GM21717 (cell line): Measurements from ENCODE around the gene RABIF.
"Not testable (repeated sequence)": the region's sequence is repeated elsewhere in the genome, so short reads cannot be mapped to it uniquely, and the experiment has no call there.

ENCODE experiments used
- ATAC-seq: cut with Tn5 transposase; IDR thresholded peaks from one replicate; pipeline ENCODE4 v1.9.1; 2021; ENCODE audit warnings: mild to moderate bottlenecking, moderate library complexity; ENCODE audit not compliant: unreplicated experiment

Gene RABIF

GRCh38 chr1:202835548-202836072 is 53.3 kb downstream of the RABIF start:
- no peak for ATAC-seq

DNA sequence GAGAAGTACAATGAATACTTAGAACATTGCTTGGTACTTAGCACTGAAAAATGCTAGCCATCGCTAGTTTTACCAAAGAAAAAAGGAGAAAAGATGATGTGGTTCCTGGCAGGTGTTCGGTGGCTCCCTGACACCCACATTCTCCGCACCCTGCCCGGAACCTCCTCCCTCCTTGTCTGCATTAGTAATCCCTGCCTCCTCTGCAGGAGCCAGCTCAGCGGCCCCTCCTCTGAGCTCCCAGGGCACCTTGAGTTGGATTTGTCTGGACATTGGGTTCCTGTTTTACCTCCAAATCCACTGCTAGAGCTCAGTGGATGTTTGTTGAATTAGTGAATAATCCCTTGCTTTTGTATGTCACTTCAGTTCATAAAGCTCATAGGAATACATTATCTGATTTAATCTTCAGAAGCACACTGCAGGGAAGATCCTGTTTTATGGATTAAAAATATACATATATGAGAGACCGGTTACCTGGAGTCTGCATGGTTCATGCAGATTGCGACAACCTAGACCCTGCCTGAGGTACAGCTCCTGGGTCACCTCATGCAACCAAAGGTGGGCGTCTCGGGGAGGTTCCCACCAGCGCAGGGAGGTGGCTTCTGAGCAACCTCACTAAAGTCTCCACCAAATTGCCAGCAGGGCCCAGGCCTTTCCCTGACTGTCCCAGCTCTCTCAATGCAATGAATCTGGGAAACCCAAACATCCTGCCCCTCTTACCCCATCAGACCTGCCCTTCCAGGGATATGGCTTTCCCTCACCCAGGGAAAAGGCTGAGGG is 54.0 kb downstream of the RABIF start:
- ATAC-seq, result no peak

DNA sequence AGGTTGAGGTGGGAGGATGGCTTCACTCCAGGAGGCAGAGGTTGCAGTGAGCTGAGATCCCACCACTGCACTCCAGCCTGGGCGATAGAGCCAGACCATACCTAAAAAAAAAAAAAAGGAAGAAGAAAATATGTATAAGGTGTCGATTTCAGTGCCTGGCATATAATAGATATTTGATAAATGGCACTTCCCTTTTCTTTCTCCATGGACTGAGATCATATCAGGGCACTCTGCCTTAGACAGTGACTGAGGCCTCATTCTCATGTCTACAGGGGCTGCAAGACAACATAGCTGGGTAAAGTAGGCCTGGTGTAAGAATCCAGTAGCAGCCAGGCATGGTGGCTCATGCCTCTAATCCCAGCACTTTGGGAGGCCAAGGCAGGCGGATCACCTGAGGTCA is 57.0 kb downstream of the RABIF start:
- ATAC-seq, result no peak

GRCh38 chr1:202829223-202829622 is 59.7 kb downstream of the RABIF start:
- not testable (repeated sequence) for ATAC-seq
